Thoracic aorta (tissue), 2 donors: Measurements from ENCODE around the gene LRRN2. TPM values are rescaled to one million over a fixed set of nuclear protein-coding genes. Genes with fewer than 3 reads are reported as not detected.

ENCODE experiments used
- ATAC-seq: fragments of 150-250 bp; one replicate; pipeline ENCODE4 v1.8.0; 2017; ENCODE audit warnings: low read depth; ENCODE audit not compliant: insufficient number of reproducible peaks, low FRiP score
- DNase-seq: peaks from one replicate; pipeline ENCODE4 v3.0.0-alpha.2; 2020; ENCODE audit warnings: low spot score
- H3K27ac ChIP-seq, 2 donors: fragments of 200-600 bp; sonication (generic); 1 replicate in 1 of 2; 2 replicates in 1 of 2; pipeline ENCODE4 v1.5.1; 2016; ENCODE audit warnings: mild to moderate bottlenecking in 2 of 2, moderate library complexity in 2 of 2
- H3K27me3 ChIP-seq: fragments of 200-600 bp; sonication (generic); replicated peaks from 2 replicates; pipeline ENCODE4 v1.6.0; 2016; ENCODE audit warnings: mild to moderate bottlenecking; ENCODE audit not compliant: insufficient read depth
- H3K36me3 ChIP-seq: fragments of 200-600 bp; sonication (generic); one replicate; pipeline ENCODE4 v1.5.1; 2016
- H3K4me1 ChIP-seq, 2 donors: fragments of 200-600 bp; sonication (generic); 1 replicate in 1 of 2; 2 replicates in 1 of 2; pipeline versions ENCODE4 v1.5.1 to v1.6.0; 2016; ENCODE audit warnings: low read depth in 2 of 2, mild to moderate bottlenecking in 1 of 2; ENCODE audit not compliant: control insufficient read depth in 1 of 2
- H3K4me3 ChIP-seq: fragments of 200-600 bp; sonication (generic); 2 replicates; pipeline ENCODE4 v1.5.1; 2016; ENCODE audit warnings: mild to moderate bottlenecking
- H3K9me3 ChIP-seq: fragments of 200-600 bp; sonication (generic); 2 replicates; pipeline ENCODE4 v1.5.1; 2016
- CTCF ChIP-seq: fragments of 200-600 bp; sonication (generic); IDR thresholded peaks from one replicate; pipeline ENCODE4 v1.5.1; 2019; ENCODE audit warnings: antibody characterized with exemption
- total RNA-seq, 2 donors: library from RNA; depleted of rRNA; stranded (reverse); fragments of >200 nt; gene quantifications; one replicate each; pipeline versions ENCODE4 v1.1.0 to v1.2.3, GENCODE V29; 2016

LRRN2 gene
- total RNA-seq, 2 donors from 2014 or later, result 0.63 to 0.81 TPM

- H3K9me3 ChIP-seq, result no peaks in the 10 kb centered on the region
- TF ChIP-seq CTCF, result no peak
- no peak overlapping the region for H3K4me3 ChIP-seq
- H3K4me1 ChIP-seq, result no peaks in the 10 kb centered on the region
- ATAC-seq, result no peak
- DNase-seq, result no peak
- no peaks in the 10 kb centered on the region for H3K27me3 ChIP-seq
- H3K27ac ChIP-seq, result no peak overlapping the region
- no peaks in the 10 kb centered on the region for H3K36me3 ChIP-seq
These were observed 29.4 kb upstream of the LRRN2 start for GRCh38 chr1:204714861-204715511.

- Histone ChIP-seq H3K4me1 (no peaks in the 10 kb centered on the region), H3K36me3 (no peaks in the 10 kb centered on the region), H3K9me3 (no peaks in the 10 kb centered on the region), H3K27me3 (no peaks in the 10 kb centered on the region), H3K4me3 (no peak overlapping the region), H3K27ac (no peak overlapping the region)
- TF ChIP-seq CTCF, result no peak
- DNase-seq, result no peak
- ATAC-seq, result no peak
These were observed 28.8 kb upstream of the LRRN2 start for GRCh38 chr1:204714194-204714860.

- TF ChIP-seq CTCF, result no peak
- Histone ChIP-seq H3K4me3 (no peak overlapping the region), H3K27ac (no peak overlapping the region), H3K4me1 (no peaks in the 10 kb centered on the region), H3K9me3 (no peaks in the 10 kb centered on the region), H3K27me3 (no peaks in the 10 kb centered on the region), H3K36me3 (no peaks in the 10 kb centered on the region)
- ATAC-seq (no peak), DNase-seq (no peak)
These were observed 28.0 kb upstream of the LRRN2 start for GRCh38 chr1:204713541-204713940.

- H3K4me1 ChIP-seq, result no peaks in the 10 kb centered on the region
- DNase-seq (no peak), ATAC-seq (no peak)
- no peaks in the 10 kb centered on the region for H3K9me3 ChIP-seq
- no peaks in the 10 kb centered on the region for H3K27me3 ChIP-seq
- H3K36me3 ChIP-seq, result no peaks in the 10 kb centered on the region
- no peak overlapping the region for H3K27ac ChIP-seq
- no peak for TF ChIP-seq CTCF
- H3K4me3 ChIP-seq, result no peak overlapping the region
These were observed 27.3 kb upstream of the LRRN2 start for GRCh38 chr1:204712708-204713430.

- H3K27ac ChIP-seq, result no peak overlapping the region
- H3K9me3 ChIP-seq, result no peaks in the 10 kb centered on the region
- no peaks in the 10 kb centered on the region for H3K4me1 ChIP-seq
- ATAC-seq (no peak), DNase-seq (no peak)
- H3K36me3 ChIP-seq, result no peaks in the 10 kb centered on the region
- no peak for TF ChIP-seq CTCF
- no peak overlapping the region for H3K4me3 ChIP-seq
- H3K27me3 ChIP-seq, result no peaks in the 10 kb centered on the region
These were observed 26.6 kb upstream of the LRRN2 start for GRCh38 chr1:204711947-204712701.
